ENCODE data around the gene CCT2. TPM values are rescaled to one million over a fixed set of nuclear protein-coding genes. Genes with fewer than 3 reads are reported as not detected.
A peak's percentile ranks its signal among the peaks of the same experiment; 100 is the strongest.

CCT2 gene
- 100 to 1,000 TPM; 104 to 223 TPM for total RNA-seq

- Histone ChIP-seq H3K4me1 (peaks cover 6% of the 10 kb centered on the region), H3K27me3 (no peaks in the 10 kb centered on the region), H3K36me3 (peaks cover 18% of the 10 kb centered on the region), H3K9me3 (no peaks in the 10 kb centered on the region), H3K4me3 (peak within 1 kb of the TSS; percentile 89), H3K9ac (ENCODE audit: low read depth in 2 of 2, low read length in 2 of 2) (peak within 1 kb of the TSS; percentile 92 to 98), H3K27ac (peak within 1 kb of the TSS; percentile 89)
- TF ChIP-seq CTCF (IDR thresholded peaks at IDR 0.05), result peak; percentile 16
- DNase-seq, result peak; percentile 98
- intact Hi-C loops (cut with DNase I), result loop anchor here (10.0 kb wide), 1 partner anchor 221 kb away; no protein-coding TSS in a partner anchor
Measured at GRCh38 chr12:69585189-69586062, at the start of gene CCT2. CCT2 (plus strand) TSS chr12:69585459; CDS start chr12:69585522, 63 bp downstream.

GRCh38 chr12:69540987-69541386 lies 44.3 kb upstream of the CCT2 start:
- H3K9me3 ChIP-seq, result no peaks in the 10 kb centered on the region
- no peaks in the 10 kb centered on the region for H3K36me3 ChIP-seq
- intact Hi-C loops (cut with DNase I), result no loop called here
- no peak for TF ChIP-seq CTCF (IDR thresholded peaks at IDR 0.05)
- no peak overlapping the region for H3K27ac ChIP-seq
- no peaks in the 10 kb centered on the region for H3K4me1 ChIP-seq
- H3K4me3 ChIP-seq, result no peak overlapping the region
- H3K9ac ChIP-seq (ENCODE audit: low read depth in 2 of 2, low read length in 2 of 2), result no peak overlapping the region
- DNase-seq, result no peak
- H3K27me3 ChIP-seq, result no peaks in the 10 kb centered on the region

- no peak for TF ChIP-seq CTCF (IDR thresholded peaks at IDR 0.05)
- Histone ChIP-seq H3K4me3 (no peak overlapping the region), H3K4me1 (no peaks in the 10 kb centered on the region), H3K36me3 (no peaks in the 10 kb centered on the region), H3K9ac (ENCODE audit: low read depth in 2 of 2, low read length in 2 of 2) (no peak overlapping the region), H3K27ac (no peak overlapping the region), H3K27me3 (no peaks in the 10 kb centered on the region), H3K9me3 (no peaks in the 10 kb centered on the region)
- no peak for DNase-seq
- intact Hi-C loops (cut with DNase I), result no loop called here
Measured at GRCh38 chr12:69544087-69544486, 41.2 kb upstream of the CCT2 start.

GRCh38 chr12:69545081-69545480 lies 40.2 kb upstream of the CCT2 start:
- no peak overlapping the region for H3K27ac ChIP-seq
- no peak for DNase-seq
- H3K27me3 ChIP-seq, result no peaks in the 10 kb centered on the region
- intact Hi-C loops (cut with DNase I), result no loop called here
- H3K9ac ChIP-seq (ENCODE audit: low read depth in 2 of 2, low read length in 2 of 2), result no peak overlapping the region
- H3K4me1 ChIP-seq, result no peaks in the 10 kb centered on the region
- no peak overlapping the region for H3K4me3 ChIP-seq
- no peaks in the 10 kb centered on the region for H3K9me3 ChIP-seq
- no peaks in the 10 kb centered on the region for H3K36me3 ChIP-seq
- TF ChIP-seq CTCF (IDR thresholded peaks at IDR 0.05), result no peak

GRCh38 chr12:69546693-69547438 lies 38.4 kb upstream of the CCT2 start:
- intact Hi-C loops (cut with DNase I), result no loop called here
- no peaks in the 10 kb centered on the region for H3K27me3 ChIP-seq
- no peaks in the 10 kb centered on the region for H3K36me3 ChIP-seq
- no peak for DNase-seq
- no peaks in the 10 kb centered on the region for H3K4me1 ChIP-seq
- H3K9me3 ChIP-seq, result no peaks in the 10 kb centered on the region
- H3K4me3 ChIP-seq, result no peak overlapping the region
- H3K27ac ChIP-seq, result no peak overlapping the region
- no peak overlapping the region for H3K9ac ChIP-seq (ENCODE audit: low read depth in 2 of 2, low read length in 2 of 2)
- TF ChIP-seq CTCF (IDR thresholded peaks at IDR 0.05), result no peak
